Mammary epithelial cell (primary cell): ENCODE measurements around the gene ZNF827.

Experiments used
- EZH2 ChIP-seq: IDR thresholded peaks from 2 replicates; pipeline ENCODE4 v1.6.1; 2012; ENCODE audit warnings: low read length, inconsistent platforms, borderline replicate concordance
- TF ChIP-seq, protein P1 (sequence below), 2 donors: IDR thresholded peaks in 1 of 2; conservative IDR thresholded peaks in 1 of 2; 2 replicates each; pipeline ENCODE4 v1.5.1; 2011 to 2012; ENCODE audit warnings: inconsistent platforms in 2 of 2, low read length in 2 of 2, mild to moderate bottlenecking in 2 of 2, control low read depth in 1 of 2, low read depth in 1 of 2; ENCODE audit not compliant: insufficient read depth in 1 of 2; ENCODE audit errors: extremely low read depth in 1 of 2

- TF ChIP-seq EZH2, result no peak
- TF ChIP-seq, protein P1, sequence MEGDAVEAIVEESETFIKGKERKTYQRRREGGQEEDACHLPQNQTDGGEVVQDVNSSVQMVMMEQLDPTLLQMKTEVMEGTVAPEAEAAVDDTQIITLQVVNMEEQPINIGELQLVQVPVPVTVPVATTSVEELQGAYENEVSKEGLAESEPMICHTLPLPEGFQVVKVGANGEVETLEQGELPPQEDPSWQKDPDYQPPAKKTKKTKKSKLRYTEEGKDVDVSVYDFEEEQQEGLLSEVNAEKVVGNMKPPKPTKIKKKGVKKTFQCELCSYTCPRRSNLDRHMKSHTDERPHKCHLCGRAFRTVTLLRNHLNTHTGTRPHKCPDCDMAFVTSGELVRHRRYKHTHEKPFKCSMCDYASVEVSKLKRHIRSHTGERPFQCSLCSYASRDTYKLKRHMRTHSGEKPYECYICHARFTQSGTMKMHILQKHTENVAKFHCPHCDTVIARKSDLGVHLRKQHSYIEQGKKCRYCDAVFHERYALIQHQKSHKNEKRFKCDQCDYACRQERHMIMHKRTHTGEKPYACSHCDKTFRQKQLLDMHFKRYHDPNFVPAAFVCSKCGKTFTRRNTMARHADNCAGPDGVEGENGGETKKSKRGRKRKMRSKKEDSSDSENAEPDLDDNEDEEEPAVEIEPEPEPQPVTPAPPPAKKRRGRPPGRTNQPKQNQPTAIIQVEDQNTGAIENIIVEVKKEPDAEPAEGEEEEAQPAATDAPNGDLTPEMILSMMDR (conservative IDR thresholded peaks at IDR 0.05 in 1 of 2, IDR thresholded peaks at IDR 0.05 in 1 of 2; ENCODE audit: extremely low read depth in 1 of 2, insufficient read depth in 1 of 2, low read depth in 1 of 2, low read length in 2 of 2), result no peak
Measured at GRCh38 chr4:145921231-145921630, 17.4 kb downstream of the ZNF827 start.
